ENCODE measurements around the gene PLEKHG2.

PLEKHG2 gene

GRCh38 chr19:39423258-39424086 is 11.0 kb downstream of the PLEKHG2 start:
- Histone ChIP-seq H3K27ac (ENCODE audit: low read depth in 2 of 2, low read length in 2 of 2) (no peak overlapping the region), H3K36me3 (ENCODE audit: control insufficient read depth in 2 of 2, insufficient read depth in 2 of 2, low read length in 2 of 2) (peaks cover 0 to 6% of the 10 kb centered on the region in 2 donors)

GRCh38 chr19:39424934-39425333 is 12.5 kb downstream of the PLEKHG2 start:
- no peaks in the 10 kb centered on the region for H3K9me3 ChIP-seq (ENCODE audit: control insufficient read depth in 2 of 2, low read length in 2 of 2)
- H3K9ac ChIP-seq (ENCODE audit: low read depth in 1 of 2, low read length in 2 of 2), result no peak overlapping the region
- H3K4me1 ChIP-seq (ENCODE audit: control insufficient read depth in 2 of 2, insufficient read depth in 2 of 2, low read length in 2 of 2), result no peaks in the 10 kb centered on the region
- no peak overlapping the region for H3K27ac ChIP-seq (ENCODE audit: low read depth in 2 of 2, low read length in 2 of 2)
- H3K36me3 ChIP-seq (ENCODE audit: control insufficient read depth in 2 of 2, insufficient read depth in 2 of 2, low read length in 2 of 2), result peaks cover 0 to 4% of the 10 kb centered on the region in 2 donors
- no peaks in the 10 kb centered on the region for H3K27me3 ChIP-seq (ENCODE audit: control insufficient read depth in 2 of 2, insufficient read depth in 2 of 2, low read length in 2 of 2)
- no peak overlapping the region for H3K4me3 ChIP-seq (ENCODE audit: low read length in 2 of 2)

More at GRCh38 chr19:39423258-39424086, 11.0 kb downstream of the PLEKHG2 start:
- Histone ChIP-seq H3K9me3 (ENCODE audit: control insufficient read depth in 2 of 2, low read length in 2 of 2) (no peaks in the 10 kb centered on the region), H3K27me3 (ENCODE audit: control insufficient read depth in 2 of 2, insufficient read depth in 2 of 2, low read length in 2 of 2) (no peaks in the 10 kb centered on the region), H3K4me1 (ENCODE audit: control insufficient read depth in 2 of 2, insufficient read depth in 2 of 2, low read length in 2 of 2) (no peaks in the 10 kb centered on the region), H3K9ac (ENCODE audit: low read depth in 1 of 2, low read length in 2 of 2) (no peak overlapping the region), H3K4me3 (ENCODE audit: low read length in 2 of 2) (no peak overlapping the region)

DNA sequence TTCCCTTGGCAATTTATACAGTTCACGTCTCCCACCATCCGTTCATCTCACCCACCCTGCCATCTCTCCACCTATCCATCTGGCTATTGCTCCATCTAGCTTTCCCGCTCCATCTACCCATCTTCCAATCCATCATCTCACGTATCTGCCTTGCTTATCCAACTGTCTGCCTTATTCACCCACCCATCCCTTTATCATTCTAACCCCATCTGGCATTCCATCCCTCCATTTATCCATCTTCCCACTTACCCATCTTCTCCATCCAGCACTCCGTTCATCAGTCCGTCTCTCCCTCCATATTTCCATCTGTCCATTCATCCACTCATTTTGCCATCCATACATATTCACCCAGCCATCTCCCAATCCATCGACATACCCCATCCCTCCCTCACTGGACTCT is 13.3 kb downstream of the PLEKHG2 start:
- no peaks in the 10 kb centered on the region for H3K27me3 ChIP-seq (ENCODE audit: control insufficient read depth in 2 of 2, insufficient read depth in 2 of 2, low read length in 2 of 2)
- no peak overlapping the region for H3K9ac ChIP-seq (ENCODE audit: low read depth in 1 of 2, low read length in 2 of 2)
- no peaks in the 10 kb centered on the region for H3K4me1 ChIP-seq (ENCODE audit: control insufficient read depth in 2 of 2, insufficient read depth in 2 of 2, low read length in 2 of 2)
- H3K36me3 ChIP-seq (ENCODE audit: control insufficient read depth in 2 of 2, insufficient read depth in 2 of 2, low read length in 2 of 2), result peaks cover 0 to 4% of the 10 kb centered on the region in 2 donors
- no peaks in the 10 kb centered on the region for H3K9me3 ChIP-seq (ENCODE audit: control insufficient read depth in 2 of 2, low read length in 2 of 2)
- H3K27ac ChIP-seq (ENCODE audit: low read depth in 2 of 2, low read length in 2 of 2), result no peak overlapping the region
- H3K4me3 ChIP-seq (ENCODE audit: low read length in 2 of 2), result no peak overlapping the region

- Histone ChIP-seq H3K36me3 (ENCODE audit: control insufficient read depth in 2 of 2, insufficient read depth in 2 of 2, low read length in 2 of 2) (peaks cover 0 to 5% of the 10 kb centered on the region in 2 donors), H3K9me3 (ENCODE audit: control insufficient read depth in 2 of 2, low read length in 2 of 2) (no peaks in the 10 kb centered on the region), H3K27ac (ENCODE audit: low read depth in 2 of 2, low read length in 2 of 2) (no peak overlapping the region), H3K4me3 (ENCODE audit: low read length in 2 of 2) (no peak overlapping the region), H3K4me1 (ENCODE audit: control insufficient read depth in 2 of 2, insufficient read depth in 2 of 2, low read length in 2 of 2) (peaks cover 3 to 4% of the 10 kb centered on the region in 2 donors), H3K27me3 (ENCODE audit: control insufficient read depth in 2 of 2, insufficient read depth in 2 of 2, low read length in 2 of 2) (no peaks in the 10 kb centered on the region), H3K9ac (ENCODE audit: low read depth in 1 of 2, low read length in 2 of 2) (no peak overlapping the region)
Measured at GRCh38 chr19:39426170-39426569, 13.7 kb downstream of the PLEKHG2 start.

- H3K9me3 ChIP-seq (ENCODE audit: control insufficient read depth in 2 of 2, low read length in 2 of 2), result no peaks in the 10 kb centered on the region
- H3K36me3 ChIP-seq (ENCODE audit: control insufficient read depth in 2 of 2, insufficient read depth in 2 of 2, low read length in 2 of 2), result peaks cover 4 to 7% of the 10 kb centered on the region in 2 donors
- H3K27me3 ChIP-seq (ENCODE audit: control insufficient read depth in 2 of 2, insufficient read depth in 2 of 2, low read length in 2 of 2), result no peaks in the 10 kb centered on the region
- no peak overlapping the region for H3K27ac ChIP-seq (ENCODE audit: low read depth in 2 of 2, low read length in 2 of 2)
- H3K9ac ChIP-seq (ENCODE audit: low read depth in 1 of 2, low read length in 2 of 2), result no peak overlapping the region
- H3K4me1 ChIP-seq (ENCODE audit: control insufficient read depth in 2 of 2, insufficient read depth in 2 of 2, low read length in 2 of 2), result peaks cover 4% of the 10 kb centered on the region in 2 donors
- no peak overlapping the region for H3K4me3 ChIP-seq (ENCODE audit: low read length in 2 of 2)
Measured at GRCh38 chr19:39427707-39428106, 15.2 kb downstream of the PLEKHG2 start.

DNA sequence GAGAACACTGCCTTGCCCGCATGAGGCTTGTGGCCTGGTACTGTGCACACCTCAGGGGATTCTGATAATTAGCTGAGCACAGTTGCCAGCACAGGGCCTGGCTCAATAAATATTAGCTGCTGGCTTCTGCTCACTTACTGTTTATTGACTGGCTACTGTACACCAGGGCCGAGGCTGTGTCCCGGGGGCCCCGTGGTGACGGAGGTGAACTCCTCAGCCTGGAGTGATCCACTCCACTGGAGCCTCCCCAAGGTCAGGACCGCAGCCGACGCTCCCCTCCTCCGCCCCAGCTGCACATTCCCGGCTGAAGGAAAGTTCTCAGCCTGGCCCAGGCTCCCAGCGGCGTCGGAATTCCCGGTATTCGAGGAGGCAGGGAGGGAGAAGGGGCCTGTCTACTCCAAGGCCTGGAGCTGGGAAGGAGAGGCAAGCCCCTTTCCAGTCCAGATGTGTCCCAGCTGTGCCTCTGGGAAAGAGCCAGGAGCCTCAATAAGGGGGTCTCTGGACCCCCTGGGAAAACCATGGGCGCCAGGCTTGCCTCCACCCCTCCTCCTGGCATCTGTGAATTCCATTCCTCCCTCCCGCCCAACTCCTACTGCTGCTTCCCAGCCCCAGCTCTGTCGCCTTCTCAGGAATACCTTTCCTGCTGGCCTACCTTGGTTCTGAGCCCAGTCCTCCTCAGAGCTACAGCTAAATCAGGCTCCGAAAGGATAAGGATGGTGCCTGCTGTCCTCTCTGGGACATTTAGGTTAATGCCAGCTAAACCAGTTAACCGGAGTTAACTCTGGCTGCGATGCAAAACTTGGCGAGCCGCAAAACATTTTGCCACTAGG is 16.0 kb downstream of the PLEKHG2 start:
- Histone ChIP-seq H3K4me1 (ENCODE audit: control insufficient read depth in 2 of 2, insufficient read depth in 2 of 2, low read length in 2 of 2) (peaks cover 4% of the 10 kb centered on the region in 2 donors), H3K4me3 (ENCODE audit: low read length in 2 of 2) (no peak overlapping the region), H3K27me3 (ENCODE audit: control insufficient read depth in 2 of 2, insufficient read depth in 2 of 2, low read length in 2 of 2) (no peaks in the 10 kb centered on the region), H3K9me3 (ENCODE audit: control insufficient read depth in 2 of 2, low read length in 2 of 2) (no peaks in the 10 kb centered on the region), H3K36me3 (ENCODE audit: control insufficient read depth in 2 of 2, insufficient read depth in 2 of 2, low read length in 2 of 2) (peaks cover 12 to 15% of the 10 kb centered on the region in 2 donors), H3K9ac (ENCODE audit: low read depth in 1 of 2, low read length in 2 of 2) (peak overlapping the region; percentile 2 to 17), H3K27ac (ENCODE audit: low read depth in 2 of 2, low read length in 2 of 2) (peak overlapping the region; percentile 62 to 65)

DNA sequence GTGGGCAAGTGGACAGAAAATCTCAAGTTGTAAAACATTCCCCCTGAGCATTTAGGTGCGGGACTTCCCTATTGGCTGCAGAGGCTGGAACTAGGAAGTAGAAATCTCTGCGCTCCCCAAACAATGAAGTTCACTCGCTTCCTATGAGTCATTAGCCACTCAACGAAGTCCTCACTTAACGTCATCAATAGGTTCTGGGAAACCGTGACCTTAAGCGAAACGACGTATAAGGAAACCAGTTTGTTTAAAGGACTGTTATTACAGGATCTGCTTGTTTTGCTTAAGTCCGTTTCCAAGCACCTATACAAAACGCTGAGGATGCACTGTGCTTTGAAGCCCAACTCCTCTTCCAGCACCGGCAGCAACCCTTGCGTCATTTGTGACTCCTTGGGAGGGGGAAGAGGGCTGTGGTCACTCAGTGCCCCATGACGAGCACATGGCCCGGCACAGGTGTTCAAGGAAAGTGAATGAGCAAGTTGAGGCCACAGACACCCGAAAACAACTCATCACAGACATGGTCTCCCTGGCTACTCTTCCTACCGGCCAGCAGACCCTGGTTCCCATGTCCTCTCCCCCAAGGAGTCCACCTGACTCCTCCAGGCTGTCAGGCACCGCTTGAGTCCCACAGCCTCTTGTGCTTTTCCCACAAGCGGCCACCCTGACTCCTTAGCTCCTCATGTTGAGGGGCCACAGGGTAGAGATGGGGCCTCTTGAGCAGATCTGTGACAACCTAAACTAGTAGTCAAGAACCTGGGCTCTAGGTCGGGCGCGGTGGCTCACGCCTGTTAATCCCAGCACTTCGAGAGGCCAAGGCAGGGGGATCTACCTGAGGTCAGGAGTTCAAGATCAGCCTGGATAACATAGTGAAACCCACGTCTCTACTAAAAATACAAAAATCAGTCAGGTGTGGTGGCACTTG is 18.5 kb downstream of the PLEKHG2 start:
- Histone ChIP-seq H3K9ac (ENCODE audit: low read depth in 1 of 2, low read length in 2 of 2) (no peak overlapping the region), H3K27me3 (ENCODE audit: control insufficient read depth in 2 of 2, insufficient read depth in 2 of 2, low read length in 2 of 2) (no peaks in the 10 kb centered on the region), H3K36me3 (ENCODE audit: control insufficient read depth in 2 of 2, insufficient read depth in 2 of 2, low read length in 2 of 2) (peaks cover 22 to 26% of the 10 kb centered on the region in 2 donors), H3K9me3 (ENCODE audit: control insufficient read depth in 2 of 2, low read length in 2 of 2) (no peaks in the 10 kb centered on the region), H3K4me3 (ENCODE audit: low read length in 2 of 2) (peak overlapping the region in 1 of 2 donors; percentile 14), H3K4me1 (ENCODE audit: control insufficient read depth in 2 of 2, insufficient read depth in 2 of 2, low read length in 2 of 2) (peaks cover 15 to 17% of the 10 kb centered on the region in 2 donors), H3K27ac (ENCODE audit: low read depth in 2 of 2, low read length in 2 of 2) (peak overlapping the region; percentile 69 to 74)

DNA sequence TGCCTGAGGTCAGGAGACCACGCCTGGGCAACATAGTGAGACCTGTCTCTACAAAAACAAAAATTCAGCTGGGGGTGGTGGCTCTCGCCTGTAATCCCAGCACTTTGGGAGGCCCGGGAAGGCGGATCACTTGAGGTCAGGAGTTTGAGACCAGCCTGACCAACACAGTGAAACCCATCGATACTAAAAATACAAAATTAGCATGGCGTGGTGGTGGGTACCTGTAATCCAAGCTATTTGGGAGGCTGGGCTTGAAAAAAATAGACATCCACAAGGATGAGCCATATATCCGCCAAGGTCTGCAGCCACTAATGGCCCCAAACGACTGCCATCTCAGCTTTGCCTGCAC is 20.2 kb downstream of the PLEKHG2 start:
- Histone ChIP-seq H3K9me3 (ENCODE audit: control insufficient read depth in 2 of 2, low read length in 2 of 2) (no peaks in the 10 kb centered on the region), H3K4me1 (ENCODE audit: control insufficient read depth in 2 of 2, insufficient read depth in 2 of 2, low read length in 2 of 2) (peaks cover 18 to 24% of the 10 kb centered on the region in 2 donors), H3K4me3 (ENCODE audit: low read length in 2 of 2) (no peak overlapping the region), H3K27ac (ENCODE audit: low read depth in 2 of 2, low read length in 2 of 2) (no peak overlapping the region), H3K9ac (ENCODE audit: low read depth in 1 of 2, low read length in 2 of 2) (no peak overlapping the region), H3K27me3 (ENCODE audit: control insufficient read depth in 2 of 2, insufficient read depth in 2 of 2, low read length in 2 of 2) (no peaks in the 10 kb centered on the region), H3K36me3 (ENCODE audit: control insufficient read depth in 2 of 2, insufficient read depth in 2 of 2, low read length in 2 of 2) (peaks cover 22 to 26% of the 10 kb centered on the region in 2 donors)

DNA sequence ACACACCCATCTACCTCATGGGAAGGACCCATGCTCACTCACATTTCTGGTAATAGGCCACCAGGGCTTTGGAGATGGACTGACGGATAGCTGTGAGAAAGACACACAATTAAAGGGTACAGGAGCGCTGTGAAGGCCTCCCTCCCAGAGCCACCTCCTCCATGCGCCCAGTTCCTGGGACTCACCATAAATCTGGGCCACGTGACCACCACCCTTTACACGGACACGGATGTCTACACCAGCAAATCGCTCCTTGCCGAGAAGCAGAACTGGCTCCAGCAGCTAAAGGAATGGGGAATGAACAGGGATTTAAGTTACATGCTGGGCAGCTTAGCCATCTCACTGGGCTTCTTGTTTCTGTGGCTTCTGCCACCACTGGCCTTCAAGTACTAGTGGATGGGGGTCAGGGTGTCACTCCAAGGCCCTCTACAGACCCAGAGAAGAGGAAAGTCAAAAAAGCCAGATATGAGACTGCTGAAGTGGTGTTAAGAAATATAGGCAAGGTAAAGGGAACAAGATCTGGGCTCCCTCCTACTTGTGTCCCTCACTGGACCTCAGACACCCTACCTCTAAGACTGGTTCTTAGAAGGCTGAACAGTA is 21.1 kb downstream of the PLEKHG2 start:
- Histone ChIP-seq H3K9me3 (ENCODE audit: control insufficient read depth in 2 of 2, low read length in 2 of 2) (no peaks in the 10 kb centered on the region), H3K36me3 (ENCODE audit: control insufficient read depth in 2 of 2, insufficient read depth in 2 of 2, low read length in 2 of 2) (peaks cover 22 to 26% of the 10 kb centered on the region in 2 donors), H3K4me3 (ENCODE audit: low read length in 2 of 2) (no peak overlapping the region), H3K27me3 (ENCODE audit: control insufficient read depth in 2 of 2, insufficient read depth in 2 of 2, low read length in 2 of 2) (no peaks in the 10 kb centered on the region), H3K9ac (ENCODE audit: low read depth in 1 of 2, low read length in 2 of 2) (no peak overlapping the region), H3K27ac (ENCODE audit: low read depth in 2 of 2, low read length in 2 of 2) (no peak overlapping the region), H3K4me1 (ENCODE audit: control insufficient read depth in 2 of 2, insufficient read depth in 2 of 2, low read length in 2 of 2) (peaks cover 18 to 24% of the 10 kb centered on the region in 2 donors)

Data from mucosa of rectum (tissue), 2 donors.